ENCODE data around the gene MLLT6.

MLLT6 gene

GRCh38 chr17:38777641-38778250 is 72.7 kb downstream of the MLLT6 start:
- no peaks in the 10 kb centered on the region for H3K9me3 ChIP-seq
- H3K4me3 ChIP-seq (ENCODE audit: low read depth, low read length): no peak overlapping the region
- H3K4me1 ChIP-seq: no peaks in the 10 kb centered on the region
- H3K27me3 ChIP-seq: no peaks in the 10 kb centered on the region
- TF ChIP-seq CTCF (IDR thresholded peaks at IDR 0.05; ENCODE audit: low read depth, low read length): no peak
- DNase-seq: no peak
- H3K36me3 ChIP-seq: peaks cover 81% of the 10 kb centered on the region

Measured in BE2C (cell line).